Nephron progenitor cell (in vitro differentiated cells): ENCODE measurements around the gene CRACDL.
A peak's percentile ranks its signal among the peaks of the same experiment; 100 is the strongest.

Experiments used
- DNase-seq: peaks from one replicate; pipeline ENCODE4 v3.0.0; 2021
- H3K27ac Mint-ChIP-seq: 2 replicates; pipeline ENCODE4 v1.8.0; 2021; ENCODE audit warnings: mild to moderate bottlenecking, moderate library complexity, mixed read lengths
- H3K27me3 Mint-ChIP-seq: 2 replicates; pipeline ENCODE4 v1.8.0; 2021; ENCODE audit warnings: mild to moderate bottlenecking, low read depth, mixed read lengths; ENCODE audit not compliant: poor library complexity
- H3K36me3 Mint-ChIP-seq: 2 replicates; pipeline ENCODE4 v1.8.0; 2021; ENCODE audit warnings: low read depth, mixed read lengths
- H3K4me1 Mint-ChIP-seq: 2 replicates; pipeline ENCODE4 v1.8.0; 2021; ENCODE audit warnings: mixed read lengths
- H3K4me3 Mint-ChIP-seq: 2 replicates; pipeline ENCODE4 v1.8.0; 2021; ENCODE audit warnings: mild to moderate bottlenecking, moderate library complexity, mixed read lengths
- H3K9me3 Mint-ChIP-seq: 2 replicates; pipeline ENCODE4 v1.8.0; 2021; ENCODE audit warnings: mild to moderate bottlenecking, moderate library complexity, mixed read lengths
- TF ChIP-seq, protein P1 (sequence below): fragments of 200-600 bp; sonication (generic); IDR thresholded peaks from 2 replicates; pipeline ENCODE4 v1.5.0; 2021; ENCODE audit warnings: antibody characterized with exemption

The CRACDL gene

DNA sequence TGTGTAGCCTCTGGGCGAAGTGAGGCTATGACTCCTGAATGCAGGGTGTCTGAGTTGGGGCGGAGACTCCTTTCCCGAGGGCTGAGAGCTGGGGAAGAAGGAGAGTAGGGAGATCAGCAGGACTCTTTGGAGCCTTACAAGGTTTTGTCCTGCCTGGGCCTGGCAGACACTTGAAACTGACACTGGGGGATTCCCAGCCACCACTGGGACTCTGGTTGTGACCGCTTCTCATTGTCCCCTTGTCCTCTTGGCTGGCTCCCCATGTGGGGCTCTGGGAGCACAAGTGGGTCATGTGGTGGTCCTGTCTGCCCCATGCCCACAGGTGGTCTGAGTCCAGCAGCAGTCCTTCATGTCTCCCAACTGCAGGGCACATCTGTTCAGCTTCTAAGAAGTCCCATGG, 126.9 kb downstream of the CRACDL start:
- Mint-ChIP-seq H3K4me1 (peaks cover 56% of the 10 kb centered on the region), H3K36me3 (no peaks in the 10 kb centered on the region), H3K27ac (no peak overlapping the region), H3K4me3 (no peak overlapping the region), H3K27me3 (peaks cover 33% of the 10 kb centered on the region), H3K9me3 (peaks cover 11% of the 10 kb centered on the region)
- no peak for DNase-seq
- TF ChIP-seq, protein P1, sequence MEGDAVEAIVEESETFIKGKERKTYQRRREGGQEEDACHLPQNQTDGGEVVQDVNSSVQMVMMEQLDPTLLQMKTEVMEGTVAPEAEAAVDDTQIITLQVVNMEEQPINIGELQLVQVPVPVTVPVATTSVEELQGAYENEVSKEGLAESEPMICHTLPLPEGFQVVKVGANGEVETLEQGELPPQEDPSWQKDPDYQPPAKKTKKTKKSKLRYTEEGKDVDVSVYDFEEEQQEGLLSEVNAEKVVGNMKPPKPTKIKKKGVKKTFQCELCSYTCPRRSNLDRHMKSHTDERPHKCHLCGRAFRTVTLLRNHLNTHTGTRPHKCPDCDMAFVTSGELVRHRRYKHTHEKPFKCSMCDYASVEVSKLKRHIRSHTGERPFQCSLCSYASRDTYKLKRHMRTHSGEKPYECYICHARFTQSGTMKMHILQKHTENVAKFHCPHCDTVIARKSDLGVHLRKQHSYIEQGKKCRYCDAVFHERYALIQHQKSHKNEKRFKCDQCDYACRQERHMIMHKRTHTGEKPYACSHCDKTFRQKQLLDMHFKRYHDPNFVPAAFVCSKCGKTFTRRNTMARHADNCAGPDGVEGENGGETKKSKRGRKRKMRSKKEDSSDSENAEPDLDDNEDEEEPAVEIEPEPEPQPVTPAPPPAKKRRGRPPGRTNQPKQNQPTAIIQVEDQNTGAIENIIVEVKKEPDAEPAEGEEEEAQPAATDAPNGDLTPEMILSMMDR: no peak

DNA sequence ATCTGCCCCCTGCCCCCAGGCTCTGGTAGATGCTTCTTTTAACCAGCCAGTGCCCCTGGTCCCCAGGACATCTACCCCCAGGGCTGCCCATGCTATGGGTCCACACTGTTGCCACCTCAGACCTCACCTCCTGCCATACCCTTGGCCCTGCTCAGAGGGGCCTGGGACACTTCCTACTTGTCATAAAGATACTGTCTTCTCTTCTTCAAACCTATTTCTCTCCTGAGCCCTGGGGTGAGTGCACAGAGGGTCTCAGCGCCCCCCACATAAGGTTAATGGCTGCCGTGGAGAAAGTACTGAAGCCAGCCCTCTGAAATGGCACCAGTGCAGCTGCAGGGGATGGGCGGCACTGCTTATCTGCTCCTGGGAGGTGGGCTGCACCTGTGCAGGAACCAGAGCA, 127.5 kb downstream of the CRACDL start:
- TF ChIP-seq, protein P1: no peak
- DNase-seq: no peak
- Mint-ChIP-seq H3K27me3 (peaks cover 33% of the 10 kb centered on the region), H3K27ac (no peak overlapping the region), H3K9me3 (peaks cover 11% of the 10 kb centered on the region), H3K4me1 (peaks cover 59% of the 10 kb centered on the region), H3K4me3 (no peak overlapping the region), H3K36me3 (no peaks in the 10 kb centered on the region)

- no peak overlapping the region for H3K27ac Mint-ChIP-seq
- peaks cover 59% of the 10 kb centered on the region for H3K4me1 Mint-ChIP-seq
- H3K36me3 Mint-ChIP-seq: no peaks in the 10 kb centered on the region
- DNase-seq: no peak
- TF ChIP-seq, protein P1: no peak
- H3K9me3 Mint-ChIP-seq: peaks cover 11% of the 10 kb centered on the region
- peaks cover 29% of the 10 kb centered on the region for H3K27me3 Mint-ChIP-seq
- H3K4me3 Mint-ChIP-seq: no peak overlapping the region
Measured at GRCh38 chr2:98807929-98808328, 128.1 kb downstream of the CRACDL start.

DNA sequence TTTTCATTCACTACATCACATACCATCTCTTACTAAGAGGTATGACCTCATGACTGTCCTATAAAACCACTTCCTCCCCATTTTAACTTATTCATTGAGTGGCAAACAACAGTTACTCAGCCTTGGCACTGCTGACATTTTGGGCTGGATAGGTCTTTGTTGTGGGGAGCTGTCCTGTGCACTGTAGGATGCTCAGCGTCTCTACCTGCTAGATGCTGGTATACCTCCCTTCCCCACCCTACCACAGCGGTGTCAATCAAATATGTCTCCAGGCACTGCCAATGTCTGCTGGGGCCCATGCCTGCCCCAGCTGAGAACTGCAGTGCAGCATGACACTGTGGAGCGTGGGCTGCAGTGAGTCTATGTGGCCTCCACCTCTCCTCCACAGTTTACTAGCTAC, 128.8 kb downstream of the CRACDL start:
- Mint-ChIP-seq H3K4me3 (no peak overlapping the region), H3K27ac (no peak overlapping the region), H3K9me3 (peaks cover 5% of the 10 kb centered on the region), H3K4me1 (peaks cover 59% of the 10 kb centered on the region), H3K27me3 (peaks cover 31% of the 10 kb centered on the region), H3K36me3 (no peaks in the 10 kb centered on the region)
- DNase-seq: no peak
- TF ChIP-seq, protein P1: no peak

DNA sequence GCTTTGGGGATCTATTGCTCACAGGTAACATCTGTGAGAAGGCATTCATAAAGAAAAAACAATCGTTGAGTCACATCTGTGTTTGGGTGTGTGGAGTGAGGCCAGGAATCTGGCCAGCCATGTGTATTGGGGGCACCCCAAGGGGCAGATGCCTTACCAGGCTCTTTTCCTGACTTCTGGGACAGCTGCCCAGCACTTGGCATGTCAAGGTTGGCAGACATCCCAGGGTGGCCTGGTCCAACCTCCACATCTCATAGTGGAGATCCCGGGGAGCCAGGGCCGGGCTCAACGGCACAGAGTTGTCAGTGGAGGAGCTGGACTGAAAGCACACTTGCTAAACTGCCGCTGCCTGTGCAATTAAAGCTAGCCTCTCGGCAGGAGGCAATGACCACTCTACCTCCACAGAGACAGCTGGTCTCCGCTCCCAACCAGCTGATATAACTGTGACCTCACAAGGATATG, 129.8 kb downstream of the CRACDL start:
- Mint-ChIP-seq H3K36me3 (no peaks in the 10 kb centered on the region), H3K9me3 (peaks cover 5% of the 10 kb centered on the region), H3K27ac (peak overlapping the region; percentile 44), H3K4me1 (peaks cover 54% of the 10 kb centered on the region), H3K4me3 (peak overlapping the region; percentile 15), H3K27me3 (peaks cover 31% of the 10 kb centered on the region)
- TF ChIP-seq, protein P1: no peak
- DNase-seq: no peak

GRCh38 chr2:98805412-98806171, 130.4 kb downstream of the CRACDL start:
- Mint-ChIP-seq H3K27ac (peak overlapping the region; percentile 49), H3K36me3 (no peaks in the 10 kb centered on the region), H3K4me3 (peak overlapping the region; percentile 15), H3K27me3 (peaks cover 35% of the 10 kb centered on the region), H3K4me1 (peaks cover 49% of the 10 kb centered on the region), H3K9me3 (peaks cover 2% of the 10 kb centered on the region)
- TF ChIP-seq, protein P1: no peak
- DNase-seq: peak; percentile 26
